ENCODE measurements around the gene RNPS1. TPM values are rescaled to one million over a fixed set of nuclear protein-coding genes. Genes with fewer than 3 reads are reported as not detected.
A peak's percentile ranks its signal among the peaks of the same experiment; 100 is the strongest.

Gene RNPS1
- total RNA-seq, 1 donor from 2014 or later, result 90.2 TPM

- no peak for DNase-seq
Observed at GRCh38 chr16:2235695-2236336, 32.1 kb downstream of the RNPS1 start.

- no peak for DNase-seq
Observed at GRCh38 chr16:2235234-2235651, 32.7 kb downstream of the RNPS1 start.

GRCh38 chr16:2234813-2235170 lies 33.1 kb downstream of the RNPS1 start:
- DNase-seq, result no peak

- DNase-seq, result no peak
Observed at GRCh38 chr16:2233872-2234812, 33.8 kb downstream of the RNPS1 start.

GRCh38 chr16:2233046-2233775 lies 34.7 kb downstream of the RNPS1 start:
- DNase-seq, result no peak

- no peak for DNase-seq
Observed at GRCh38 chr16:2232094-2232990, 35.6 kb downstream of the RNPS1 start.

- no peak for DNase-seq
Observed at GRCh38 chr16:2231016-2231931, 36.7 kb downstream of the RNPS1 start.

- DNase-seq, result no peak
Observed at GRCh38 chr16:2230376-2230775, 37.5 kb downstream of the RNPS1 start.

GRCh38 chr16:2229632-2230250 lies 38.2 kb downstream of the RNPS1 start:
- DNase-seq, result no peak

GRCh38 chr16:2229091-2229490 lies 38.8 kb downstream of the RNPS1 start:
- no peak for DNase-seq

GRCh38 chr16:2228161-2228824 lies 39.6 kb downstream of the RNPS1 start:
- no peak for DNase-seq

- DNase-seq, result no peak
Observed at GRCh38 chr16:2226918-2227317, 41.0 kb downstream of the RNPS1 start.

GRCh38 chr16:2226245-2226793 lies 41.6 kb downstream of the RNPS1 start:
- DNase-seq, result no peak

- peak; percentile 54 for DNase-seq
Observed at GRCh38 chr16:2223942-2224486, 43.9 kb downstream of the RNPS1 start.

GRCh38 chr16:2223221-2223941 lies 44.5 kb downstream of the RNPS1 start, which contains the start of gene E4F1:
Gene E4F1 (plus strand): TSS chr16:2223591. CDS start chr16:2223614, 23 bp downstream.
- DNase-seq, result peak; percentile 100

- DNase-seq, result no peak
Observed at GRCh38 chr16:2216330-2216729, 51.6 kb downstream of the RNPS1 start.

GRCh38 chr16:2214719-2214968 lies 53.3 kb downstream of the RNPS1 start, which contains the start of gene PGP:
Gene PGP (minus strand): TSS chr16:2214840. CDS start chr16:2214777, 63 bp downstream.
- no peak for DNase-seq

Data from tongue (tissue), 2 donors.